Measurements from ENCODE around the gene CYFIP1.

CYFIP1 gene

DNA sequence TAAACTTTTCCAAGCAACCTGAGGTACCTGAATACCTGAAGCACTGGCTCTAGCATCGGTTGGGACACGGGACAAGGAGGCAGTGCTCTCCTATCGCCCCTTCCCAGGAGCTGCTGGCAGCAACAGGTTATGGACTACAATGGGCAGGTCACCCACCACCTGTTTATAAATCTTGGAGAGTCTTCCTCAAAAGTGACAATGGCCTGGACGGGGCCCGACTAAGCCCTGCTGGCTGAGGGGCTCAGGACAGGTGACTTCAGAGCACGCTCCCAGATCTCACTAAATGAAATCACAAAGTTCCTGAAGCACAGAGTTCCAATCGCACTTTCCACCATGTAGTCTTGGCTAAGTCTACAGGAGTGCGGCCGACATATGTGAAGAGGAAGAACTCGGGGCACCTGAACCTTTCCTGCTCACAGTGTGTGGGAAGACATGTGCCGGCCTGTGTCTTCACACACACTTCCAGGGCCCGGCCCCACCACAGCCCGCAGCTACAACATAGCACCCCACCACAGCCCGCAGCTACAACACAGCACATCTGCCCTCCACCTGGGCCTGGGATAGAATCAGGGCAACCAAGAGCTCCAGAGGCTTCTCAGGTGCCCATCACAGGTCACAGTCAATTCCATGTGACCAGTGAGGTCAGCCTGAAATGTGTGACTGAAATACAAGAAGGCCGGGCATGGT, 12.9 kb downstream of the CYFIP1 start:
- no peak for DNase-seq

DNA sequence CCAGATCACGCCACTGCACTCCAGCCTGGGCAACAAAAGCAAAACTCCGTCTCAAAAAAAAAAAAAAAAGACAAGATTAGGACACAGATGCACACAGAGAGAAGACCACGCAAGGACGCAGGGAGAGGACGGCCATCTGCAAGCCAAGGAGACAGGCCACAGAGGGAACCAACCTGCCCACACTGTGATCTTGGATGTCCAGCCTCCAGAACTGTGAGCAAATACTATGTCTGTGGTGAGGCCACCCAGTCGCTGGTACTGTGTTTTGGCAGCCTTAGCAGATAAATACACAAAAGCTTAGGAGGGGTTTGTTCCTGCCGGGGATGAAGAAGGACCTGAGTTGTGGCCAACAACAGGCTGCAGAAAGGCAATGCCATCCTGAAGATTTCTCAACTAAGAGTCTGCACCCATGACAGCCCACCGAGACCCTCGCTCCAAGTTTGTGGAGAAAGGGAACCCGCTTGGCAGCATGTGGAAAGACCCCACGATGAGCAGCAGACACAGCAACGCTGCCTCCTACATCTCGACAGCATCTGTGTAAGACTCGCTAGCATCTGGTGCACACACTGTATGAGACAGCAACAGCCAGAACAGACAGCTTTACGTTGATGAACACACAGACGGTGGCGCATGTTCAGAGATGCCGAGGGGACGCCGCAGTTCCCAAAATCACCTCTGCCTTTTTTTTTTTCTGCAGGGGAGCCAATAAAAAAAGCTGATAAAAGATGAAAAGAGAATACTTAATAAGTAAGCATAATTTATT, 13.7 kb downstream of the CYFIP1 start:
- DNase-seq, result no peak

- no peak for DNase-seq
Observed at GRCh38 chr15:22963641-22964040, 16.5 kb downstream of the CYFIP1 start.

GRCh38 chr15:22962611-22963010, 17.6 kb downstream of the CYFIP1 start:
- DNase-seq, result no peak

- no peak for DNase-seq
Observed at GRCh38 chr15:22961762-22962161, 18.4 kb downstream of the CYFIP1 start.

DNA sequence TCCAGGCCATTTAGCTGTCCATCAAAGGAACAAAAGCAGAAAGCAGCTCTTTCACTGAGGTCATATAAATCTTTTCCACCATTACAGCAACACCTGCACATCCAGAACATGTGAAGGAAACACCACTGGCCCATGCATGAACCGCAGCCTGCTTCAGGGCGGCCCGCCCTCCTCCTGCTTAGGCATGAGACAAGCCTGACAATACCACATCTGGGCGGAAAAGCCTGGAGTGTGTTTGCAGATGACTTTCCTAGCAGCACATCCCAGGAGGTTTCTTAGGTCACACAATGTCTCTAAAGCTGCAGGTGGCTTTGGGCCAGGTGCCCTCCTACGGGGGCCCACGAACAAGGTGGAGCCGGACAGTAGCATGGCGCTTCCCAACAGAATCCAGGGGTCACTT, 19.6 kb downstream of the CYFIP1 start:
- no peak for DNase-seq

DNA sequence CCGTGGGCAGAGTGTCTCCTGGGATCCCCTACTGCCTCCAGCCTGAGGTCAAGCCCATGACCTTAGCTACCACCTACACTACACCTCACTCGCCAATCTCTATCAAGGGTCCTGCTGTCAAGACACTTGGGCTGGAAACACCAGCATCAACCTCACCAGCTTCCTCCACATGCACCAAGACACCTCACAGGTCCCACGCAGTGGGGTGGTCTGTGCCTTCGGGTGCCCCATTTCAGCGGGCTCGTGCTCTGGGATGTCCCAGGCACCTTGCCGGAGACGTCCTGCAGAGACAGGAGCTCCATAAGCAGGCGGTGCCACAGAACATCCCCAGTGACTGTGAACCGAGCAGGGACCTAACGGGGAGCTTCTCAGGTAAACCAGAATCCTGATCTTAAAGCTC, 20.0 kb downstream of the CYFIP1 start:
- DNase-seq, result no peak

DNA sequence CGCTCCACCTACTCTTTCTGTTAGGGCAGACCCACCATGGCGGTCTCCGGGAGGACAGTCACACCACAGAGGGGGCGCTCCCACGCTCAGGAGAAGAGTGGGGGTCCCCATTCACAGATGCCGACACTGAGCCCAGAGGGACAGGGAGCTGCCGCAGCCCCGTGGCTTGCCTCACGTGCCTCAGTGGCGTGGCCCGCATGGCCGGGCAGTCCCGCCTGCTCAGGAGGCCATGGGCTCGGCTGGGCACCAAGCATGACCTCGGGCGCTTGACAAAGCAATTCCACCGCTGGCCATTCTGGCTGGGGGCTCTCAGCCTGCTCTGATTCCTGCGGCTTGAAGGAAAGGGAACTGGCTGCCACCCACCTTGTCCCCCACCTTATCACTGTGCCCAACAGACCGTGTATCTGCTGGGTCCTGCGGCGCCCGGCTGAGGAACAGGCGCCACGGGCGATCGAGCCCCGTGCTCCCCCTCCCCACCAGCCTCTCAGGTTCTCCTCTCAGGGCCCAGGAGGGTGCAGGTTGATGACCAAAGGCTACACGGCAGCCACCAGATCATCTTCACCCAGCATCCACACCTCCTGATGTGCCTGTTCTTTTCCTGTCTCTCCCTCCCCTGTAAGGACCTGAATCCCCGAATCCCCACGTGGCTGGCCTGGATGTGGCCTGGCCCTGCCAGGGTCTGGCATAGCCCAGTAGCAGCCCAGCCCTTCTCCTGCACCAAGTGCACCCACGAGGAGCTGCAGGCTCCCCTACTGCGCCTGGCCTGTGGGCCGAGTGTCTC, 20.7 kb downstream of the CYFIP1 start:
- no peak for DNase-seq

GRCh38 chr15:22958487-22959280, 21.5 kb downstream of the CYFIP1 start:
- DNase-seq, result no peak

- DNase-seq, result no peak
Observed at GRCh38 chr15:22956978-22957260, 23.2 kb downstream of the CYFIP1 start.

DNA sequence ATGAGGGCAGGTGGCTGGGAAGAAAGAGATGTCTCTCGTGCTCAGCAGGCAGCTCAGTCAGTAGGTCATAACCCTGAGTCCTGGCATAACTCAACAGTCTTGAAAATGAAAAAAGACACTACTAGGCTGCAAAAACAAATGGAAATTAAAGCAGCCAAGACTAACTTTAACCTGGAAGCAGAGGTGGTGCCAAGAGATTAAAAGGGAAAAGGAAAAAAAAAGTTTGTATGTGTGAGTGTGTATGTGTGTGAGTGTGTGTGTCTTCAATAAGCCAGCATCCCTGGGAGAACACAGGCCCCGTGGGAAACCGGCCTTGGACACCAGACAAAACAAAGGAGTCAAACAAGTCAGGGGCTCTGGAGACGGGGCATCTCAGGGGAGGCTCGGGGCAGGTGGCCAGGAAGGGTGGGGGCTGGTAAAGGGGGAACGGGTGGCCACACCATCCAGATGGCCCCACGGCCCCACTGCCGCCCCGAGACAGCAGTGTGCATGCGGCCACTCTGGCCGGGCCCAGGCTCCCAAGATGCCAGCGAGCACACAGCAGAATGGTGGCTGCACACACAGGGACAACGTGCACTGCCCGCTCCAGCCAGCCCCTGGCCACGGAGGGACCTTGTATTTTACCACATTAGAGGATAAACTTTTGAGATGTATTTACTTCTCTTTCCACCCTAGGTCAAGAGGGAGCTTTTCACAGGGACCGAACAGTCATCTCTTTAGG, 23.8 kb downstream of the CYFIP1 start:
- no peak for DNase-seq

DNA sequence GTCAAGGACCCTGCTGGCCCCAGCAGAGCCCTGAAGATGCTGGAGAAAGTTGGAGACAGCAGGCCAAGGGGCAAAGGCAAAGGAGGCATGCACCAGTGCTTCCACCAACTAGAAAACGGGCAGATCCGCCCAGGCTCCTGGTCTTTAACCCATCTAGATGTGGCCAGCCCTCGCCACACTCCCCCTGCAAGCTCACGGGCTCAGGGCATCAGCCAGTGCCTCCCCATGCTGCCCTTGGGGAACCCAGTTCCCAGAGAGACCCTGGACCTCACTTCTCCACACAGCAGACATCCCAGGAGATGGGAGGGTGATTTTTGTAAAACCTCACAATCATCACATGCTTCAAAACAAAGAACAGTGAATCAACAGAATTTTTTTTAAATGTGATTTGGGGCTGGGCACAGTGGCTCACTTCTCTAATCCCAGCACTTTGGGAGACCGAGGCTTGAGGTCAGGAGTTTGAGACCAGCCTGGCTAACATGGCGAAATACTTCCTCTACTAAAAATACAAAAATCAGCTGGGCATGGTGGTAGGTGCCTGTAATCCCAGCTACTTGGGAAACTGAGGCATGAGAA, 24.5 kb downstream of the CYFIP1 start:
- no peak for DNase-seq

DNA sequence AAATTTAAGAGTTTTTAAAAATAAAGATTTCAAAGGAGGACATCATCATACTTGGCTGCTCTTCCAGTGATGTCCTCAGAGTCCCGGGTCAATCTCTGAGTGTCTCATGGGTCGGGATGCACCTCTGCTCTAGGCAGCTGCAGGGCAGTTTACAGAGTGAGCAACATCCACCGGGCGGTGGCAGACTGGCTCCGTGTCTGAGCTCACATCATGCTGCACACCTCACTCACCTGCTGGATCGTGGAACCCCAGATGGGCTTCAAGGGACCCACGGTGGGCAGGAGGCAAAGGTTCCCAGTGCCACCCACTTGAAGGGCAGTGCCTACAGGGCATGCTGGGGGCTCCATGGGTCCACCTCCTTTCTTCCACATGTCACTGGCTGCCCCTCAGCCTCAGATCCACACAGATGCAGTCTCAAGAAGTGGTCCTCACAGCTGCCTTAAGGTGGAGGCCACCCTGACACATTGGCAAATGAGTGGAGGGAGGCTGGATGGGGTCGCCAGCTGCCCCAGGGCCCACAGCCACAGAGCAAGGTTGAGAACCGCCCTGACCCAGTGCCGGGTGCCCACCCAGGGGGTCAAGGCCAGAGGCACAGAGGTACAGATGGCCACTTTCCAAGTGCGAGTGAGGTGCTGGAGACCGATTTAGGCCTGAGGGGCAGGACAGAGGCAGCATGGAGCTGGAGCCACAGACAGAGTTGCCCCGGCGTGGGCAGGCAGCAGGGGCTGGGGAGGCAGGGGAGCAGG, 25.2 kb downstream of the CYFIP1 start:
- no peak for DNase-seq

DNA sequence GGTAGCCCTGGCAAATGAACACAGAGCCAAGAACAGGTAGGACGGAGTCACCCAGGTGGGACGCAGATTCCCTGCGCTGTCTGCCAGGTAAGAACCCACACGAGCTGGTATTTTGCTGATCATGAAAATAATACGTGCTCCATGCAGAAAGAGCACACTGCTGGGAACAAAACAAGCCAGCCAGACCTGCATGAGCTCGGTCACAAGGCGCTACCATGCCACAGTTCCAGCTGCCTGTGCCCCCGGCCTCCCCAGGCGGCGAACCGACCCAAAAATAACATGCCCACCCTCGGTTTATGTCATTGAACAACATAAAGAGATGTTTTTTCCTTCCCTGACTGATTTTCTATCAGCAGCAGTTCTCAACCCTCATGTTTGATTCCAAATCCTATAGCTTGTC, 25.8 kb downstream of the CYFIP1 start:
- DNase-seq, result no peak

DNA sequence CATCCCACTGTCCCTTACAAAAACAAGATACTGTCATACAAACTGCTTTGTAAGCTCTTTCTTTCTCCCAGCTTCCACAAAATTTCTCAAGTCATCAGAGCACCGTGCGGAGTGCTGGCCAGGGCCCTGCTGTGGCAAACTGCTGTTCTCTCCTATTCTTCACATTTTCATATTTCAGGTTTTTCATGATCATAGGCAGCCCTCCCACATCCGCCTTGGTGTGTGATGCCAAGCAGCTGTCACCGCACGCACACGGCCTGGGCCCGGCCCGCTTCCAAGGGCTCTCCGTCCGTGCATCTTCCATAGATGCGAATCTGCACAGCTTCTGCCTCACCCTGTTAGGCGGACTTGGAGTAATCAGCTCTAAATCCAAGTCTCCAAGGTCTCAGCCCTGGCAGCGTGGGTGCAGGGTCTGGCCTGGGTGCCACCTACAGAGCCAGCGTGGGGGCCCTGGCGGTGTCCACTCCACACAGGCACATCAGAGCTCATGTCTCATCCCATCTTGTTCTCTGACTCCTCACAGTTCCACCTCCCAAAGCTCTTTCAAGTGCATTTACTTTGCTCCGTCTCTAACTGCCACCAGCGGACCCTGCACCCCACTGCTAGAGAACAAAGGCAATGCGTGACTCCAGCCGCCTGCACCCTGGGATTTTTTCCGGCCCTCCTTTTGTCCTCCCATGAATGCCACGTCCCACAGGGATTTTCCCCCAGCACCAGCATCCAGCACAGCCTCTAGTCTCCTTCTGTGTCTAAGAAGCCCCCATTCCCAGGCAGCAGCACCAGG, 27.2 kb downstream of the CYFIP1 start:
- no peak for DNase-seq

GRCh38 chr15:22951381-22952280, 28.5 kb downstream of the CYFIP1 start:
- DNase-seq, result no peak

DNA sequence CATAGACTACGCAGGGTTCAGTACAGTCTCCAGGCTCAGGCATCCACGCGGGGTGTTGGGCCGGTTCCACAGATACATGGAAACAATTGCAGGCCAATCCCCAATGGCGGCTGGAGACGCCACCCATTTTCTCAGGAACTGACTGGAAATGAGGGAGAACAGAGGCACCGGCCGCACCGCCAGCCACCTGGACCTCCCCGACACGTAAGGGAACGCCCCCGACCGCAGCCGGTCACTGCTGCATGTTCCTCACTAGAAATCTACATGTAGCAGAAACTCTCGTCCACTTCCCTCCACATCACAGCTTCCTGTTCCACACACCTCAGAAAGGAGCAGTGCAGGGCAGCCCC, 29.2 kb downstream of the CYFIP1 start:
- no peak for DNase-seq

- no peak for DNase-seq
Observed at GRCh38 chr15:22950256-22950990, 29.7 kb downstream of the CYFIP1 start.

- peak; percentile 72 for DNase-seq
Observed at GRCh38 chr15:22949074-22949547, 31.1 kb downstream of the CYFIP1 start.

All from NCI-H2171 (cell line).